ENCODE data around the gene LNPEP. TPM values are rescaled to one million over a fixed set of nuclear protein-coding genes. Genes with fewer than 3 reads are reported as not detected.

The LNPEP gene
- total RNA-seq, 1 experiment from 2014 or later: 6.4 TPM

GRCh38 chr5:96952118-96952750, 16.4 kb downstream of the LNPEP start:
- CTCF ChIA-PET: interaction anchor here (1.0 to 1.7 kb wide), 2 partner anchors 11 to 200 kb away, joined by 3 read pairs; no protein-coding TSS in a partner anchor
- DNase-seq (ENCODE audit: low spot score) (no peak), ATAC-seq (no peak)
- Mint-ChIP-seq H3K4me1 (peaks cover 19% of the 10 kb centered on the region), H3K36me3 (peaks cover 13% of the 10 kb centered on the region), H3K4me3 (no peak overlapping the region), H3K27me3 (ENCODE audit: low read depth) (no peaks in the 10 kb centered on the region; the same call in 1 of the 2 replicates), H3K27ac (peak overlapping the region; percentile 6; the same call in 1 of the 2 replicates), H3K9me3 (peaks cover 15% of the 10 kb centered on the region)
- POLR2A ChIA-PET: no interaction called here
- TF ChIP-seq ATF3 (CRISPR knock-in tag; conservative IDR thresholded peaks at IDR 0.05) (no peak), RELA (CRISPR knock-in tag; IDR thresholded peaks at IDR 0.05; ENCODE audit: borderline replicate concordance) (no peak), ZNF232 (CRISPR knock-in tag; IDR thresholded peaks at IDR 0.05) (no peak)

GRCh38 chr5:96952974-96953730, 17.3 kb downstream of the LNPEP start:
- H3K4me3 Mint-ChIP-seq: no peak overlapping the region
- no peak overlapping the region for H3K27ac Mint-ChIP-seq
- DNase-seq (ENCODE audit: low spot score) (no peak), ATAC-seq (no peak; the same call in 1 of the 2 replicates)
- peaks cover 13% of the 10 kb centered on the region for H3K36me3 Mint-ChIP-seq
- peaks cover 16% of the 10 kb centered on the region for H3K9me3 Mint-ChIP-seq
- POLR2A ChIA-PET: no interaction called here
- H3K4me1 Mint-ChIP-seq: peaks cover 19% of the 10 kb centered on the region
- TF ChIP-seq ELF4 (CRISPR knock-in tag; IDR thresholded peaks at IDR 0.05; ENCODE audit: low read depth) (no peak), NR1H2 (CRISPR knock-in tag; IDR thresholded peaks at IDR 0.05) (no peak), ETV6 (CRISPR knock-in tag; IDR thresholded peaks at IDR 0.05) (no peak)
- no peaks in the 10 kb centered on the region; the same call in 1 of the 2 replicates for H3K27me3 Mint-ChIP-seq (ENCODE audit: low read depth)
- CTCF ChIA-PET: interaction anchor here (1.0 to 1.7 kb wide), 2 partner anchors 10 to 201 kb away, joined by 3 read pairs; no protein-coding TSS in a partner anchor

DNA sequence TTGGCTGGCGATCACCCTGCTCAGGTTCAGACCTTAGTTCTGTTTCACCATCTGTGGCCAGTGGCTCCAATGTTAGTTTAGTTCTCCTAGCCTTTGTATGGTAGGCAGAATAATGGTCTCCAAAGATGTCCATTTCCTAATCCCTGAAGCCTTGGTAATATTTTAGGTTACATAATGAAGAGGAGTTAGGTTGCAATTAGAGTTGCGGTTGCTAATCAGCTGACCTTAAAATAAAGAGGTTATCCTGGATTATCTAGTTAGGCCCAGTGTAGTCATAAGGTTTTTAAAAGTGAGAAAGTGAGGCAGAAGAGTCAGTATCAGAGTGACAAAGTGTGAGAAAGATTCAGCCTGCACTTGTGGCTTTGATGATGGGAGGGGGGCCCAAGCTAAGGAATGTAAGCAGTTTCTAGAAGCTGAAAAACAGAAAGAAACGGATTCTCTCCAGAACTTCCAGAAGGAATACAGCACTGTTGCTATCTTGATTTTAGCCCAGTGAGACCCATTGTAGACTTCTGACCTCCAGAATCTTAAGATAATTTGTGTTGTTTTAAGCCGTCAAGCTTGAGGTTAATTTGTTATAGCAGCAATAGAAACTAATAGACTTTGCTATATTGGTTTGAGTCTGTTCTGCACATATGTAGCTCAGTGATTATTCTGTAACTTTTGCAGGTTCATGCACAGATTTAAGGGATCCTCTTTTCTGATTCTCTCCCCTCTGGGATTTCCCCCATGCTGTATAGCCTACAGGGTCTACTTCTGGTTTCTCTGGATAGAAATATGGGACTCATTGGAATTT, 21.6 kb downstream of the LNPEP start:
- H3K27me3 Mint-ChIP-seq (ENCODE audit: low read depth): no peaks in the 10 kb centered on the region
- TF ChIP-seq MAX (CRISPR knock-in tag; IDR thresholded peaks at IDR 0.05): no peak
- no peak for TF ChIP-seq ZBTB21 (CRISPR knock-in tag; IDR thresholded peaks at IDR 0.05; ENCODE audit: borderline replicate concordance)
- TF ChIP-seq AR (CRISPR knock-in tag; IDR thresholded peaks at IDR 0.05): no peak
- TF ChIP-seq, protein P1, sequence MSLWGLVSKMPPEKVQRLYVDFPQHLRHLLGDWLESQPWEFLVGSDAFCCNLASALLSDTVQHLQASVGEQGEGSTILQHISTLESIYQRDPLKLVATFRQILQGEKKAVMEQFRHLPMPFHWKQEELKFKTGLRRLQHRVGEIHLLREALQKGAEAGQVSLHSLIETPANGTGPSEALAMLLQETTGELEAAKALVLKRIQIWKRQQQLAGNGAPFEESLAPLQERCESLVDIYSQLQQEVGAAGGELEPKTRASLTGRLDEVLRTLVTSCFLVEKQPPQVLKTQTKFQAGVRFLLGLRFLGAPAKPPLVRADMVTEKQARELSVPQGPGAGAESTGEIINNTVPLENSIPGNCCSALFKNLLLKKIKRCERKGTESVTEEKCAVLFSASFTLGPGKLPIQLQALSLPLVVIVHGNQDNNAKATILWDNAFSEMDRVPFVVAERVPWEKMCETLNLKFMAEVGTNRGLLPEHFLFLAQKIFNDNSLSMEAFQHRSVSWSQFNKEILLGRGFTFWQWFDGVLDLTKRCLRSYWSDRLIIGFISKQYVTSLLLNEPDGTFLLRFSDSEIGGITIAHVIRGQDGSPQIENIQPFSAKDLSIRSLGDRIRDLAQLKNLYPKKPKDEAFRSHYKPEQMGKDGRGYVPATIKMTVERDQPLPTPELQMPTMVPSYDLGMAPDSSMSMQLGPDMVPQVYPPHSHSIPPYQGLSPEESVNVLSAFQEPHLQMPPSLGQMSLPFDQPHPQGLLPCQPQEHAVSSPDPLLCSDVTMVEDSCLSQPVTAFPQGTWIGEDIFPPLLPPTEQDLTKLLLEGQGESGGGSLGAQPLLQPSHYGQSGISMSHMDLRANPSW (CRISPR knock-in tag; conservative IDR thresholded peaks at IDR 0.05; ENCODE audit: low read depth): no peak
- TF ChIP-seq NFE2L1 (CRISPR knock-in tag; IDR thresholded peaks at IDR 0.05): no peak
- TF ChIP-seq, protein P2, sequence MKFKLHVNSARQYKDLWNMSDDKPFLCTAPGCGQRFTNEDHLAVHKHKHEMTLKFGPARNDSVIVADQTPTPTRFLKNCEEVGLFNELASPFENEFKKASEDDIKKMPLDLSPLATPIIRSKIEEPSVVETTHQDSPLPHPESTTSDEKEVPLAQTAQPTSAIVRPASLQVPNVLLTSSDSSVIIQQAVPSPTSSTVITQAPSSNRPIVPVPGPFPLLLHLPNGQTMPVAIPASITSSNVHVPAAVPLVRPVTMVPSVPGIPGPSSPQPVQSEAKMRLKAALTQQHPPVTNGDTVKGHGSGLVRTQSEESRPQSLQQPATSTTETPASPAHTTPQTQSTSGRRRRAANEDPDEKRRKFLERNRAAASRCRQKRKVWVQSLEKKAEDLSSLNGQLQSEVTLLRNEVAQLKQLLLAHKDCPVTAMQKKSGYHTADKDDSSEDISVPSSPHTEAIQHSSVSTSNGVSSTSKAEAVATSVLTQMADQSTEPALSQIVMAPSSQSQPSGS (CRISPR knock-in tag; IDR thresholded peaks at IDR 0.05; ENCODE audit: borderline replicate concordance, low read depth): no peak
- TF ChIP-seq AFF4 (CRISPR knock-in tag; IDR thresholded peaks at IDR 0.05; ENCODE audit: borderline replicate concordance): no peak
- TF ChIP-seq OVOL2 (CRISPR knock-in tag; IDR thresholded peaks at IDR 0.05; ENCODE audit: borderline replicate concordance): no peak
- DNase-seq (ENCODE audit: low spot score) (no peak), ATAC-seq (no peak)
- H3K36me3 Mint-ChIP-seq: no peaks in the 10 kb centered on the region
- peak overlapping the region; percentile 28 for H3K27ac Mint-ChIP-seq
- CTCF ChIA-PET: no interaction called here
- peaks cover 6% of the 10 kb centered on the region; the same call in 1 of the 2 replicates for H3K9me3 Mint-ChIP-seq
- no peak overlapping the region for H3K4me3 Mint-ChIP-seq
- POLR2A ChIA-PET: no interaction called here
- peaks cover 7% of the 10 kb centered on the region for H3K4me1 Mint-ChIP-seq

Data from WTC11 (cell line).